Spinal cord (tissue), 10 donors: Measurements from ENCODE around the gene EN2. TPM values are rescaled to one million over a fixed set of nuclear protein-coding genes. Genes with fewer than 3 reads are reported as not detected.
A peak's percentile ranks its signal among the peaks of the same experiment; 100 is the strongest.

Source experiments
- DNase-seq, 6 donors: peaks; one replicate each; pipeline versions ENCODE4 v3.0.0 to v3.0.0-alpha.2; 2013 to 2015; ENCODE audit warnings: low spot score in 6 of 6, low read depth in 4 of 6
- H3K27ac ChIP-seq: one replicate; pipeline ENCODE4 v1.5.1; 2013; ENCODE audit warnings: low read depth, low read length, control low read depth
- H3K27me3 ChIP-seq: one replicate; pipeline ENCODE4 v1.6.1; 2013; ENCODE audit warnings: low read length; ENCODE audit not compliant: control insufficient read depth, insufficient read depth
- H3K36me3 ChIP-seq: one replicate; pipeline ENCODE4 v1.6.1; 2013; ENCODE audit warnings: low read length; ENCODE audit not compliant: control insufficient read depth, insufficient read depth
- H3K4me1 ChIP-seq: one replicate; pipeline ENCODE4 v1.6.1; 2013; ENCODE audit warnings: low read length; ENCODE audit not compliant: control insufficient read depth, insufficient read depth
- H3K4me3 ChIP-seq: one replicate; pipeline ENCODE4 v1.5.1; 2013; ENCODE audit warnings: low read depth, low read length, control low read depth
- H3K9me3 ChIP-seq: one replicate; pipeline ENCODE4 v1.6.1; 2013; ENCODE audit warnings: low read length; ENCODE audit not compliant: control insufficient read depth, insufficient read depth
- WGBS: methylation state at CpG from one replicate; pipeline ENCODE4 v1.1.5; 2013; ENCODE audit warnings: missing lambda C conversion rate; ENCODE audit not compliant: insufficient coverage; 5-methylcytosine and 5-hydroxymethylcytosine counted together
- polyA plus RNA-seq, 2 donors: library from polyadenylated mRNA; unstranded; fragments of 120-200 nt; gene quantifications; one replicate each; pipeline ENCODE4 v1.2.1, GENCODE V29; 2013; ENCODE audit not compliant: insufficient read length in 2 of 2
- total RNA-seq, 2 donors: library from RNA; depleted of rRNA in 1 of 2; stranded (reverse); fragments of 120-200 nt in 1 of 2; fragments of >200 nt in 1 of 2; gene quantifications; one replicate each; pipeline versions ENCODE4 v1.2.3 to v1.2.4, GENCODE V29; 2013 to 2014
- donor health status: healthy.

The EN2 gene
- total and polyA plus RNA-seq, 4 donors, result 0.06 to 0.72 (median 0.22) TPM; not detected in 1

DNA sequence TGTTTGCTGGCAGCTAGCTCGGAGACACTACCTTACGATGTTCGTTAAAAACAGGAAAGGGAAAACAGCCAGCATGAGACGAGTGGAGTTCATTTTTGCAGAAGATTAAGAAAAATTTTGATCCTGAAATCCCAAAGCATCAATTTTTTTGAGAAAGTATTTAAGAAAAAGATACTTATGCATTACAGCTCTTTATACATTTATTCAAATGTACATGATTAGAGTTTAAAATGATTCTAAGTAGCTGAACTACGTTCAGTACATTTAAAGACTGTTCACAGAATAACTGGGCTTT lies 53.7 kb downstream of the EN2 start:
- H3K9me3 ChIP-seq, result no peaks in the 10 kb centered on the region
- H3K4me1 ChIP-seq, result peaks cover 11% of the 10 kb centered on the region
- peaks cover 74% of the 10 kb centered on the region for H3K27me3 ChIP-seq
- H3K36me3 ChIP-seq, result no peaks in the 10 kb centered on the region
- 20% methylated on average over 1 of the region's 5 CpGs for WGBS
- no peak overlapping the region for H3K27ac ChIP-seq
- H3K4me3 ChIP-seq, result no peak overlapping the region
- DNase-seq, result peak in 1 of 6 donors; percentile 37

DNA sequence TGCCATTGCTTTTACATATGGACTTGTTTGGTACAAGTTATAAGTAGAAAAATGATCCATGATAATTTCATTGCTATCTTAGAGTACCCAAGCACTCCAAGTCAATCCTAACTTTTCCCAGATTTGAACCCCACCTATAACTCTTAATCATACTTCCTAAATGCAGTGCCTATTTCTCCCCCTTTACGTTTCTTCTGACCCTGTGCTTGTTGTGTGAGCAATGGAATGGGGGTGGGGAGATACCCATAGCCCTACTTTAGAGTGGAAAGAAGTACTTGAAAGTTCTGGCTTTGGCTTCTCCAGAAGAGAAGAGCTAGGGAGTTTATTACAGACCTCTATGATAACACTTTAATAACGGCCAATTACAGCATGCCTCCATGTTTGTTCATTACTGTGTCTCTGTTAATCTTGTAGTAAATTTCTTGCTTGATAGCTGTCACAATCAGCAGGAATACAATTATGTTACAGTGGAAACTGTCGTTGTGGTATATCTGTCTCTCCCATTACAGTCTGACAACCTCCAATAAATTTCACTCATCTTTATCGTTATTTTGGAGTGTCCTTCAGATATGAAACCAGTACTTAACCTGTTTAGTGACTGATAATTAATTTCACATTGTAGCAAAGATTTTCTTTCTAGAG lies 54.4 kb downstream of the EN2 start:
- WGBS, result no CpG with 5 or more reads among the region's 4 CpGs

DNA sequence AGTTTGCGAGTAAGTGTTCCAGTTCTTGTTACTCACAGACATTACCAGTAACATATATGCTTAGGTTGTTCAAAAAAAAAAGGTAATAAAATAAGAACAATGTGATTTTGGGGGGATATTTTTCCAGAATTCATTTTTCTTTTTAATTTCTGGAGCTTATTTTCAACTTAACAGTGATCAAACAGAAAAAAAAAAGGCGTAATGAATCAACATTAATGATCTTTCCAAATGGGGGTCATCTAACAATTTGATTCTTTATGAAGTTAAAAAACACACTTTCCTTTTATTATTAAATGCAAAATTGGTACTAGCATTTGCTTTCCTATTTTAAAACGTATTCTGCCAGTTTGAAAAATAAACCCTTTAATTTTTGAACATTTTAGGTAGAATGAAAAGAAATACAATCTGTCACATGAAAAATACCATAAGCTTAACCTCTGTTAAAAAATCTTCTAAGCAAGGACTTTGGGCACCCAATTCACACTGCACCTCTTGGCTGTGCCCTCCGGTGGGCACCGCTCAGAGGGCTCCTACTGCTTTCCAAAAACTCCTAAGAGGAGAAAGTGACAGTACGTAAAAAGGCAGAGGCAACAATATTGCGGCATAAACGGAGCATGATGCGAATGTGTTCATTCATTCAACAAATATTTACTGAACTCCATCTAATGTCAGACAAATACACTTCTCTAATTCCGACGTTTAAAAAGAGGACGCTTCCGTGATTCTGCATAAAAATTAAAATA lies 55.8 kb downstream of the EN2 start:
- Histone ChIP-seq H3K36me3 (no peaks in the 10 kb centered on the region), H3K27me3 (peaks cover 65% of the 10 kb centered on the region), H3K4me1 (peaks cover 11% of the 10 kb centered on the region), H3K4me3 (no peak overlapping the region), H3K9me3 (no peaks in the 10 kb centered on the region), H3K27ac (no peak overlapping the region)
- DNase-seq, result no peak
- 73% methylated on average over 2 of the region's 13 CpGs for WGBS

More for the DNA sequence above, 54.4 kb downstream of the EN2 start:
- Histone ChIP-seq H3K9me3 (no peaks in the 10 kb centered on the region), H3K36me3 (no peaks in the 10 kb centered on the region), H3K4me1 (peaks cover 11% of the 10 kb centered on the region), H3K4me3 (no peak overlapping the region), H3K27me3 (peaks cover 70% of the 10 kb centered on the region), H3K27ac (no peak overlapping the region)
- no peak for DNase-seq

DNA sequence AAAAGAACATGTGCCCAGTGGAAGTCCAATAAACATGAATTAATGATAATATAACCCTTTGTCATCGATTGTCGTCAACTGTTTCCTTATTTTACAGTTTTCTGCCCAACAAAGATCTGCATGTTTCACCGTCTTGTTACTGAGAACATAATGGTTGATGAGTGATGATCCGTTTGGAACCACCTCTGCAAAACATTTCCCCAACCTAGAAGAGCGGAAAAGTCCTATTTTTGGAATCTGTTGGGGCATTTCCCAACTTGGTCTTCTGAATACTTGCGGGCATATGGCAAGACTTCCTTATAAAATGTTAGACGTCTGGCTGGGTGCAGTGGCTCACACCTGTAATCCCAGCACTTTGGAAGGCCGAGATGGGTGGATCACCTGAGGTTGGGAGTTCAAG lies 56.4 kb downstream of the EN2 start:
- no peaks in the 10 kb centered on the region for H3K36me3 ChIP-seq
- peaks cover 62% of the 10 kb centered on the region for H3K27me3 ChIP-seq
- H3K4me3 ChIP-seq, result no peak overlapping the region
- no peak overlapping the region for H3K27ac ChIP-seq
- no peak for DNase-seq
- H3K4me1 ChIP-seq, result peaks cover 11% of the 10 kb centered on the region
- WGBS, result 100% methylated on average over 2 of the region's 8 CpGs
- H3K9me3 ChIP-seq, result no peaks in the 10 kb centered on the region

Other genes starting within 250 kb of the EN2 start
- gene INSIG1, start 160.3 kb upstream of the EN2 start, total RNA-seq, result 100 to 1,000 TPM in 1 of 2 donors, 10 to 100 TPM in 1; 57.8 to 136 TPM
- 10 to 100 TPM; 47.2 to 60.6 TPM for gene INSIG1, start 160.3 kb upstream of the EN2 start, polyA plus RNA-seq
- gene CNPY1, start 88.4 kb downstream of the EN2 start, total RNA-seq, result under 1 TPM; 0.66 to 0.79 TPM
- gene CNPY1, start 88.4 kb downstream of the EN2 start, polyA plus RNA-seq, result under 1 TPM in 1 of 2 donors, not detected in 1; 0.41 TPM
- gene RBM33, start 186.5 kb downstream of the EN2 start, total RNA-seq, result 10 to 100 TPM; 31.9 to 37.5 TPM
- 10 to 100 TPM; 32.9 to 39.1 TPM for gene RBM33, start 186.5 kb downstream of the EN2 start, polyA plus RNA-seq